ENCODE results near the gene CHD9.

CHD9 gene

GRCh38 chr16:53131363-53132071 is 76.7 kb downstream of the CHD9 start:
- H3K4me3 ChIP-seq (ENCODE audit: low read length), result peak overlapping the region; percentile 73
- TF ChIP-seq CTCF (conservative IDR thresholded peaks at IDR 0.05; ENCODE audit: low read depth, low read length), result no peak
- DNase-seq (ENCODE audit: low read depth), result no peak

- H3K4me3 ChIP-seq (ENCODE audit: low read length), result no peak overlapping the region
- no peak for DNase-seq (ENCODE audit: low read depth)
- no peak for TF ChIP-seq CTCF (conservative IDR thresholded peaks at IDR 0.05; ENCODE audit: low read depth, low read length)
These were observed 77.6 kb downstream of the CHD9 start for GRCh38 chr16:53132406-53132805.

- no peak for TF ChIP-seq CTCF (conservative IDR thresholded peaks at IDR 0.05; ENCODE audit: low read depth, low read length)
These were observed 80.5 kb downstream of the CHD9 start for GRCh38 chr16:53135329-53135728.

GRCh38 chr16:53142823-53143568 is 88.2 kb downstream of the CHD9 start:
- H3K4me3 ChIP-seq (ENCODE audit: low read length), result no peak overlapping the region
- no peak for TF ChIP-seq CTCF (conservative IDR thresholded peaks at IDR 0.05; ENCODE audit: low read depth, low read length)
- no peak for DNase-seq (ENCODE audit: low read depth)

More at GRCh38 chr16:53135329-53135728, 80.5 kb downstream of the CHD9 start:
- no peak for DNase-seq (ENCODE audit: low read depth)
- no peak overlapping the region for H3K4me3 ChIP-seq (ENCODE audit: low read length)

GRCh38 chr16:53147500-53148065 is 92.8 kb downstream of the CHD9 start:
- H3K4me3 ChIP-seq (ENCODE audit: low read length), result no peak overlapping the region
- TF ChIP-seq CTCF (conservative IDR thresholded peaks at IDR 0.05; ENCODE audit: low read depth, low read length), result no peak
- DNase-seq (ENCODE audit: low read depth), result no peak

GRCh38 chr16:53150769-53151168 is 96.0 kb downstream of the CHD9 start:
- H3K4me3 ChIP-seq (ENCODE audit: low read length), result no peak overlapping the region
- no peak for TF ChIP-seq CTCF (conservative IDR thresholded peaks at IDR 0.05; ENCODE audit: low read depth, low read length)
- no peak for DNase-seq (ENCODE audit: low read depth)

Measured in retinal pigment epithelial cell (primary cell).